SK-N-SH (cell line): ENCODE results near the gene GULP1. TPM values are rescaled to one million over a fixed set of nuclear protein-coding genes. Genes with fewer than 3 reads are reported as not detected.
"Not testable (repeated sequence)": the region's sequence is repeated elsewhere in the genome, so short reads cannot be mapped to it uniquely, and the experiment has no call there.

Experiments
- CTCF ChIA-PET: fragments of 300-600, 350-600 bp; formaldehyde crosslinking; extraction: SDS; loops from one replicate; lab custom pipeline; 2021; lab: Yijun Ruan, JAX
- POLR2A ChIA-PET: fragments of 350-600 bp; sonication (Branson Sonifier 250); formaldehyde crosslinking; extraction: SDS; loops from one replicate; lab custom pipeline; 2020; ENCODE audit warnings: antibody characterized with exemption, inconsistent platforms; lab: Yijun Ruan, JAX
- DNase-seq: peaks from one replicate; pipeline ENCODE4 v3.0.0; 2012
- H2AFZ ChIP-seq: fragments of 200-600 bp; sonication (generic); 2 replicates; pipeline ENCODE4 v1.8.1; 2016; ENCODE audit warnings: antibody characterized with exemption, mild to moderate bottlenecking, low read depth
- H3F3A ChIP-seq: fragments of 200-600 bp; sonication (generic); replicated peaks from 2 replicates; pipeline ENCODE3; 2016; ENCODE audit warnings: antibody characterized with exemption, mild to moderate bottlenecking; ENCODE audit not compliant: insufficient read depth
- H3K27ac ChIP-seq, 2 experiments: fragments of 200-500 bp in 1 of 2; fragments of 200-600 bp in 1 of 2; sonication (Bioruptor generic) in 1 of 2; sonication (generic), shearing (Covaris generic) in 1 of 2; 2 replicates each; pipeline versions ENCODE4 v1.5.1 to v1.6.1; 2014 to 2016; ENCODE audit warnings: low read depth in 2 of 2, inconsistent platforms in 1 of 2, low read length in 1 of 2, mild to moderate bottlenecking in 1 of 2, mixed read lengths in 1 of 2
- H3K27me3 ChIP-seq: fragments of 200-600 bp; sonication (generic), shearing (Covaris generic); 2 replicates; pipeline ENCODE4 v1.6.1; 2016; ENCODE audit warnings: mixed run types; ENCODE audit not compliant: insufficient read depth
- H3K36me3 ChIP-seq, 2 experiments: fragments of 200-500 bp in 1 of 2; fragments of 200-600 bp in 1 of 2; sonication (Bioruptor generic) in 1 of 2; sonication (generic) in 1 of 2; replicated peaks in 1 of 2; 2 replicates each; pipeline versions ENCODE3 to v1.5.1; 2014 to 2016; ENCODE audit warnings: low read length in 1 of 2, mild to moderate bottlenecking in 1 of 2; ENCODE audit not compliant: insufficient read depth in 2 of 2, control insufficient read depth in 1 of 2
- H3K4me1 ChIP-seq, 2 experiments: fragments of 200-500 bp in 1 of 2; fragments of 200-600 bp in 1 of 2; sonication (Bioruptor generic) in 1 of 2; sonication (generic), shearing (Covaris generic) in 1 of 2; 2 replicates each; pipeline versions ENCODE4 v1.5.1 to v1.6.1; 2014 to 2016; ENCODE audit warnings: low read depth in 1 of 2, low read length in 1 of 2, mixed run types in 1 of 2; ENCODE audit not compliant: insufficient read depth in 2 of 2, control insufficient read depth in 1 of 2
- H3K4me2 ChIP-seq: fragments of 200-600 bp; sonication (generic), shearing (Covaris generic); 2 replicates; pipeline ENCODE4 v1.6.1; 2017; ENCODE audit warnings: mixed run types
- H3K4me3 ChIP-seq, 2 experiments: fragments of 200-500 bp in 1 of 2; fragments of 200-600 bp in 1 of 2; sonication (Bioruptor generic) in 1 of 2; sonication (generic), shearing (Covaris generic) in 1 of 2; 2 replicates each; pipeline versions ENCODE4 v1.5.1 to v1.8.1; 2014 to 2016; ENCODE audit warnings: low read depth in 2 of 2, inconsistent platforms in 1 of 2, low read length in 1 of 2, mild to moderate bottlenecking in 1 of 2, mixed read lengths in 1 of 2, moderate library complexity in 1 of 2
- H3K79me2 ChIP-seq: fragments of 200-600 bp; sonication (generic); 2 replicates; pipeline ENCODE4 v1.8.1; 2017; ENCODE audit warnings: mild to moderate bottlenecking; ENCODE audit not compliant: insufficient read depth
- H3K9ac ChIP-seq: fragments of 200-600 bp; sonication (generic); 2 replicates; pipeline ENCODE4 v1.6.1; 2017; ENCODE audit warnings: mixed run types
- H3K9me2 ChIP-seq: fragments of 200-600 bp; sonication (generic); 2 replicates; pipeline ENCODE4 v1.6.1; 2017; ENCODE audit warnings: mixed run types
- H3K9me3 ChIP-seq: fragments of 200-600 bp; sonication (generic); 2 replicates; pipeline ENCODE4 v1.6.1; 2017; ENCODE audit warnings: mixed run types, mild to moderate bottlenecking, moderate library complexity
- H4K20me1 ChIP-seq: fragments of 200-600 bp; sonication (generic); 2 replicates; pipeline ENCODE4 v1.6.1; 2017; ENCODE audit warnings: mild to moderate bottlenecking, mixed run types; ENCODE audit not compliant: insufficient read depth
- EZH2phosphoT487 ChIP-seq: fragments of 200-600 bp; sonication (generic); IDR thresholded peaks from 2 replicates; pipeline ENCODE4 v1.6.1; 2017; ENCODE audit warnings: low read depth, mixed run types, mild to moderate bottlenecking, antibody characterized with exemption, moderate library complexity, borderline replicate concordance
- GABPA ChIP-seq: IDR thresholded peaks from 2 replicates; pipeline ENCODE4 v1.4.0; 2012; ENCODE audit warnings: low read depth, mild to moderate bottlenecking
- MEF2A ChIP-seq: IDR thresholded peaks from 2 replicates; pipeline ENCODE4 v1.4.0; 2012; ENCODE audit warnings: low read depth, borderline replicate concordance
- NRF1 ChIP-seq: IDR thresholded peaks from 2 replicates; pipeline ENCODE4 v1.6.1; 2012; ENCODE audit warnings: low read depth, mild to moderate bottlenecking, low read length
- SIN3A ChIP-seq: IDR thresholded peaks from 2 replicates; pipeline ENCODE4 v1.6.1; 2012; ENCODE audit warnings: low read depth, mild to moderate bottlenecking, low read length, moderate library complexity, borderline replicate concordance
- USF2 ChIP-seq: fragments of 150-350 bp; IDR thresholded peaks from 2 replicates; pipeline ENCODE4 v1.6.1; 2017; ENCODE audit warnings: antibody characterized with exemption, low read length, low read depth, borderline replicate concordance
- WGBS: methylation state at CpG from one replicate; pipeline ENCODE4 v1.1.6; 2017; ENCODE audit warnings: low lambda C conversion rate; 5-methylcytosine and 5-hydroxymethylcytosine counted together
- polyA plus RNA-seq, 3 experiments: library from polyadenylated mRNA; depleted of rRNA; stranded (reverse); fragments of >200 nt; gene quantifications; 2 replicates each; pipeline ENCODE4 v1.2.3, GENCODE V29; 2012
- TF ChIP-seq, protein P1 (sequence below): fragments of 150-350 bp; IDR thresholded peaks from 2 replicates; pipeline ENCODE4 v1.6.1; 2016; ENCODE audit warnings: mild to moderate bottlenecking, low read depth, low read length

Gene GULP1
- polyA plus RNA-seq, 1 of the 3 experiments (the other 2 are of a cell fraction) = 33.8 TPM

- H3F3A ChIP-seq = peaks cover 13% of the 10 kb centered on the region
- no peak for DNase-seq
- no peak overlapping the region for H3K27ac ChIP-seq
- H3K9ac ChIP-seq = no peak overlapping the region
- POLR2A ChIA-PET = no interaction called here
- H3K79me2 ChIP-seq = no peaks in the 10 kb centered on the region
- H3K4me2 ChIP-seq = no peak overlapping the region
- CTCF ChIA-PET = no interaction called here
- H4K20me1 ChIP-seq = no peaks in the 10 kb centered on the region
- no peaks in the 10 kb centered on the region for H3K9me3 ChIP-seq
- H3K9me2 ChIP-seq = no peaks in the 10 kb centered on the region; the same call in 1 of the 2 replicates
- TF ChIP-seq USF2 (no peak), MEF2A (no peak), EZH2phosphoT487 (no peak), NRF1 (no peak)
- H3K4me1 ChIP-seq = peaks cover 2 to 5% of the 10 kb centered on the region in 2 experiments; a peak in 2 of 4 replicates
- H3K36me3 ChIP-seq = peaks cover 11 to 23% of the 10 kb centered on the region in 2 experiments
- H3K27me3 ChIP-seq = no peaks in the 10 kb centered on the region
- H2AFZ ChIP-seq = no peak overlapping the region
- no peak overlapping the region for H3K4me3 ChIP-seq
Measured at GRCh38 chr2:188601927-188602326, 310.3 kb downstream of the GULP1 start.

- Histone ChIP-seq H2AFZ (no peak overlapping the region), H3K4me3 (no peak overlapping the region), H3F3A (peaks cover 13% of the 10 kb centered on the region), H3K9me3 (no peaks in the 10 kb centered on the region), H3K9ac (no peak overlapping the region), H3K36me3 (peaks cover 2 to 7% of the 10 kb centered on the region in 2 experiments), H3K9me2 (no peaks in the 10 kb centered on the region; the same call in 1 of the 2 replicates), H3K4me1 (peaks cover 0 to 5% of the 10 kb centered on the region in 2 experiments; a peak in 2 of 4 replicates), H3K79me2 (no peaks in the 10 kb centered on the region), H4K20me1 (no peaks in the 10 kb centered on the region), H3K27me3 (no peaks in the 10 kb centered on the region), H3K4me2 (no peak overlapping the region), H3K27ac (no peak overlapping the region)
- TF ChIP-seq, protein P1, sequence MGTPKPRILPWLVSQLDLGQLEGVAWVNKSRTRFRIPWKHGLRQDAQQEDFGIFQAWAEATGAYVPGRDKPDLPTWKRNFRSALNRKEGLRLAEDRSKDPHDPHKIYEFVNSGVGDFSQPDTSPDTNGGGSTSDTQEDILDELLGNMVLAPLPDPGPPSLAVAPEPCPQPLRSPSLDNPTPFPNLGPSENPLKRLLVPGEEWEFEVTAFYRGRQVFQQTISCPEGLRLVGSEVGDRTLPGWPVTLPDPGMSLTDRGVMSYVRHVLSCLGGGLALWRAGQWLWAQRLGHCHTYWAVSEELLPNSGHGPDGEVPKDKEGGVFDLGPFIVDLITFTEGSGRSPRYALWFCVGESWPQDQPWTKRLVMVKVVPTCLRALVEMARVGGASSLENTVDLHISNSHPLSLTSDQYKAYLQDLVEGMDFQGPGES = no peak
- TF ChIP-seq SIN3A (no peak), GABPA (no peak)
- 59% methylated on average over 1 of the region's 1 CpG for WGBS
- CTCF ChIA-PET = no interaction called here
- POLR2A ChIA-PET = no interaction called here
- DNase-seq = no peak
Measured at GRCh38 chr2:188604579-188604978, 312.9 kb downstream of the GULP1 start.

- POLR2A ChIA-PET, CTCF ChIA-PET: not testable (repeated sequence)
Measured at GRCh38 chr2:188605609-188606584, 314.2 kb downstream of the GULP1 start.

DNA sequence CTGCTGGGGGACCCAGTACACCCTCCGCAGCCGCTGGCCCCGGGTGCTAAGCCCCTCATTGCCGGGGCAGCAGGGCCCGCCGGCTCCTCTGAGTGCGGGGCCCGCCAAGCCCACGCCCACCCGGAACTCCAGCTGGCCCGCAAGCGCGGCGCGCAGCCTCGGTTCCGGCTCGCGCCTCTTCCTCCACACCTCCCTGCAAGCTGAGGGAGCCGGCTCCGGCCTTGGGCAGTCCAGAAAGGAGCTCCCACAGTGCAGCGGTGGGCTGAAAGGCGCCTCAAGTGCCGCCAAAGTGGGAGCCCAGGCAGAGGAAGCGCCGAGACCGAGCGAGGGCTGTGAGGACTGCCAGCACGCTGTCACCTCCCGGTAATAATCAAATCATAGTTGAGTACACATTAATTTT is 314.9 kb downstream of the GULP1 start:
- H3K79me2 ChIP-seq, H3K4me3 ChIP-seq, H4K20me1 ChIP-seq, H3K27me3 ChIP-seq, CTCF ChIA-PET, H3K4me2 ChIP-seq, H3K9ac ChIP-seq, H3K27ac ChIP-seq, H2AFZ ChIP-seq, H3K9me3 ChIP-seq, H3F3A ChIP-seq, H3K36me3 ChIP-seq, DNase-seq, POLR2A ChIA-PET, H3K9me2 ChIP-seq, H3K4me1 ChIP-seq: not testable (repeated sequence)
- whole genome bisulfite sequencing = 97% methylated on average over 11 of the region's 30 CpGs

More at GRCh38 chr2:188605609-188606584, 314.2 kb downstream of the GULP1 start:
- H3K4me1 ChIP-seq, H3K79me2 ChIP-seq, H3F3A ChIP-seq, H3K9me3 ChIP-seq, H4K20me1 ChIP-seq, H3K4me3 ChIP-seq, H3K9me2 ChIP-seq, H3K27me3 ChIP-seq, H3K36me3 ChIP-seq, DNase-seq, H3K4me2 ChIP-seq, H3K27ac ChIP-seq, H2AFZ ChIP-seq, H3K9ac ChIP-seq: not testable (repeated sequence)
- 96% methylated on average over 20 of the region's 39 CpGs for WGBS
